ENCODE measurements around the gene SSBP4. TPM values are rescaled to one million over a fixed set of nuclear protein-coding genes. Genes with fewer than 3 reads are reported as not detected.

Gene SSBP4
- total and polyA plus RNA-seq, 2 of the 8 experiments (the other 6 are each of a cell fraction or from before 2014, with no cell fraction given), result 26.4 to 33.7 TPM

DNA sequence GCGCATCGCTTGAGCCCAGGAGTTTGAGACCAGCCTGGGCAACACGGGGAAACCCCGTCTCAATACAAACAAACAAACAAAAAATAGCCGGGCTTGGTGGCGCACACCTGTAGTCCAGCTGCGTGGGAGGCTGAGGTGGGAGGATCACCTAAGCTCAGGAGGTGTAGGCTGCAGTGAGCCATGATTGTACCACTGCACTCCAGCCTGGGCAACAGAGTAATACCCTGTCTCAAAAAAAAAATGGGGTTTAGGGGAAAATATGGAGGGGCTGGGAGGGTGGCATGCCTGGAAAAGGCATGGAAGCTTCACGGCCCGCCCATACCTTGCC lies 20.7 kb downstream of the SSBP4 start:
- Histone ChIP-seq H4K8ac (ENCODE audit: extremely low read depth, insufficient read depth, low read length) (no peak overlapping the region), H2BK12ac (ENCODE audit: low read depth, low read length) (peak overlapping the region; percentile 87; the same call in 1 of the 2 replicates), H3K4me2 (ENCODE audit: insufficient read depth in 1 of 2, low read depth in 2 of 2, low read length in 2 of 2) (peak overlapping the region in 1 of 2 experiments; percentile 75; a peak in 1 of 4 replicates), H3K36me3 (ENCODE audit: control insufficient read depth in 2 of 4, insufficient read depth in 4 of 4, low read length in 3 of 4) (peaks cover 2 to 17% (median 8%) of the 10 kb centered on the region in 4 experiments; a peak in 4 of 8 replicates), H2AFZ (ENCODE audit: low read length) (no peak overlapping the region), H3K4ac (replicated peaks; ENCODE audit: insufficient read length, low read depth, low read length) (no peak overlapping the region), H3K27ac (ENCODE audit: low read depth, low read length) (no peak overlapping the region), H3K4me1 (replicated peaks in 1 of 4; ENCODE audit: control insufficient read depth in 3 of 4, insufficient read depth in 4 of 4, low read length in 3 of 4) (peaks cover 5 to 24% (median 18%) of the 10 kb centered on the region in 4 experiments), H4K5ac (ENCODE audit: insufficient read length, low read depth, low read length) (no peak overlapping the region), H3K9ac (replicated peaks in 1 of 4; ENCODE audit: extremely low read depth in 1 of 4, low read depth in 3 of 4, low read length in 3 of 4) (no peak overlapping the region), H3K23ac (ENCODE audit: insufficient read length) (no peak overlapping the region), H3K27me3 (replicated peaks in 1 of 4; ENCODE audit: control insufficient read depth in 3 of 4, extremely low read depth in 1 of 4, insufficient read depth in 3 of 4, low read length in 3 of 4) (no peaks in the 10 kb centered on the region), H3K79me1 (ENCODE audit: low read depth, low read length) (no peaks in the 10 kb centered on the region; the same call in 1 of the 2 replicates), H3K79me2 (ENCODE audit: control insufficient read depth in 1 of 2, insufficient read depth in 2 of 2, low read length in 2 of 2) (no peaks in the 10 kb centered on the region), H4K91ac (replicated peaks; ENCODE audit: insufficient read length, low read length) (no peak overlapping the region), H2BK20ac (ENCODE audit: low read length) (no peak overlapping the region), H2AK5ac (ENCODE audit: low read depth, low read length) (no peak overlapping the region), H3K9me3 (ENCODE audit: insufficient read depth in 2 of 2, low read depth in 1 of 2, low read length in 1 of 2) (no peaks in the 10 kb centered on the region), H3K4me3 (ENCODE audit: extremely low read depth in 1 of 4, insufficient read depth in 2 of 4, low read depth in 3 of 4, low read length in 4 of 4) (no peak overlapping the region), H4K20me1 (replicated peaks in 1 of 2; ENCODE audit: control insufficient read depth in 1 of 2, insufficient read depth in 2 of 2, low read length in 2 of 2) (peaks cover 0 to 23% of the 10 kb centered on the region in 2 experiments), H3K56ac (replicated peaks; ENCODE audit: insufficient read length, low read depth, low read length) (no peak overlapping the region), H2BK5ac (ENCODE audit: low read depth, low read length) (0 out of 2 replicates have a peak overlapping the region, but pooled peaks have one; percentile 30), H2BK15ac (ENCODE audit: low read length) (peak overlapping the region; percentile 61; the same call in 1 of the 2 replicates), H3K23me2 (ENCODE audit: low read depth, low read length) (peaks cover 16% of the 10 kb centered on the region; the same call in 1 of the 2 replicates), H3K18ac (ENCODE audit: extremely low read depth, low read length) (no peak overlapping the region), H2BK120ac (replicated peaks; ENCODE audit: low read depth, low read length) (no peak overlapping the region), H3K14ac (ENCODE audit: insufficient read length) (no peak overlapping the region)
- 91% methylated on average over 9 of the region's 9 CpGs; no CpG with 5 or more reads in 1 of the 2 experiments for WGBS, 2 experiments (ENCODE audit: extremely low coverage in 1 of 2, insufficient coverage in 1 of 2, insufficient read length in 1 of 2, insufficient replicate concordance in 2 of 2, low coverage in 1 of 2, low lambda C conversion rate in 2 of 2, missing lambda C conversion rate in 1 of 2)
- no peak for FAIRE-seq
- ChIA-PET CTCF (ENCODE audit: partially characterized antibody) (interaction anchor here (0.6 to 2.4 kb wide), 15 partner anchors 7 to 123 kb away, joined by 3 to 8 read pairs (median 3); partner anchors contain the start of gene SSBP4), POLR2A (ENCODE audit: partially characterized antibody) (interaction anchor here (0.6 to 3.4 kb wide), 16 partner anchors 8 to 940 kb away, joined by 3 to 19 read pairs (median 4); partner anchors contain the start of genes JUND, SSBP4 and UBA52)
- no peak for DNase-seq (ENCODE audit: low read depth in 1 of 2, low spot score in 2 of 2)
- TF ChIP-seq NANOG (IDR thresholded peaks at IDR 0.05; ENCODE audit: insufficient read depth, low read depth, low read length, poor library complexity, severe bottlenecking), result no peak
- no peak for TF ChIP-seq TAF7 (optimal IDR thresholded peaks at IDR 0.05; ENCODE audit: borderline replicate concordance, low read depth, low read length)
- no peak for TF ChIP-seq NRF1 (IDR thresholded peaks at IDR 0.05; ENCODE audit: low read depth, low read length)
- TF ChIP-seq PHF8 (conservative IDR thresholded peaks at IDR 0.05; ENCODE audit: low read depth, low read length), result no peak
- TF ChIP-seq RFX5 (IDR thresholded peaks at IDR 0.05; ENCODE audit: borderline replicate concordance, low read depth, low read length), result no peak
- TF ChIP-seq RXRA (IDR thresholded peaks at IDR 0.05; ENCODE audit: insufficient read depth, low read depth, low read length), result no peak
- no peak for TF ChIP-seq HDAC6 (IDR thresholded peaks at IDR 0.05; ENCODE audit: low read depth, low read length)
- TF ChIP-seq GTF2F1 (IDR thresholded peaks at IDR 0.05; ENCODE audit: borderline replicate concordance, low read depth, low read length), result no peak
- no peak for TF ChIP-seq CBX5 (IDR thresholded peaks at IDR 0.05; ENCODE audit: low read depth, low read length)
- no peak for TF ChIP-seq ASH2L (IDR thresholded peaks at IDR 0.05; ENCODE audit: low read length)
- TF ChIP-seq ATF3 (IDR thresholded peaks at IDR 0.05; ENCODE audit: insufficient read depth, low read depth, low read length), result no peak

All from H1 (cell line).